ENCODE results near the gene GJA8.
"Not testable (repeated sequence)": the region's sequence is repeated elsewhere in the genome, so short reads cannot be mapped to it uniquely, and the experiment has no call there.

Gene GJA8

DNA sequence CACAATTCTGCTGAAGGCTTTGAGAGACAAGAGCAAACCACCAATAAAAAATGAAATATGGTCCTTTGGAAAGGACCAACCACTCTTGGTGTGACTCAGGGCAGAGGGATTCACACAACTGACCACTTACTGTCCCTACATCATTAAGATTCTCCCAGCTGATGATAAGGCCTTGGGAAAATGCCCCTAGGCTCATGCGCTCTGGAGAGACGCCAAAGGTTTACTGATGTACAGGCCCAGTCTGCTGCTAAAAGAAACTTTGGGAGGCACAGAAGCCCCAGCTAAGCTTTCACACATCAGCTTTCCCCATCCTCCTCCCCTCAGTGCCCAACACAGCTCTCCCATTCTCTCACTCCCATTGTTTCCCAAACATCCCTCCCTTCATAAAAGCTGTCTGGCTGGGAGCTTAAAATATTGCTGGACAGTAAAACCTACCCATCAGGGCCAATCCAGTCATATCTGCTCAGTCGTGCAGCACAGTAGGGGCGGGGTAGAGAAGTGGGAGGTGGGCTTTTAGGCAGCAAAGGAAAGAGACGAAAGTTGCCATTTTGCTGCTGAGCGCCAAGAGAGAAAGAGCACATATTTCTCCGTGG is at the start of gene GJA8:
TSS of gene GJA8 (plus strand) at position 543 of the 593 bp plus-strand sequence. CDS start 5,161 bp downstream, outside the sequence.
- no peak for DNase-seq

- DNase-seq, result no peak
Measured at GRCh38 chr1:147853391-147853790, 49.2 kb upstream of the GJA8 start.

DNA sequence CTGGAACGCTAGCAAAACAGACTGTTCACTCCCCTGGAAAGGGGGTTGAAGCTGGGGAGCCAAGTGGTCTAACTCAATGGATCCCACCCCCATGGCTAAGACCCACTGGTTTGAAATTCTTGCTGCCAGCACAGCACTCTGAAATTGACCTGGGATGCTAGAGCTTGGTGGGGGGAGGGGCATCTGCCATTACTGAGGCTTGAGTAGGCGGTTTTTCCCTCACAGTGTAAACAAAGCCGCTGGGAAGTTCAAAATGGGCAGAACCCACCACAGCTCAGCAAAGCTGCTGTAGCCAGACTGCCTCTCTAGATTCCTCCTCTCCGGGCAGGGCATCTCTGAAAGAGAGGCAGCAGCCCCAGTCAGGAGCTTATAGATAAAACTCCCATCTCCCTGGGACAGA is 47.6 kb upstream of the GJA8 start:
- not testable (repeated sequence) for DNase-seq

GRCh38 chr1:147855996-147856395 is 46.6 kb upstream of the GJA8 start:
- DNase-seq, result not testable (repeated sequence)

- not testable (repeated sequence) for DNase-seq
Measured at GRCh38 chr1:147867204-147867603, 35.4 kb upstream of the GJA8 start.

GRCh38 chr1:147878022-147878421 is 24.6 kb upstream of the GJA8 start:
- no peak for DNase-seq

DNA sequence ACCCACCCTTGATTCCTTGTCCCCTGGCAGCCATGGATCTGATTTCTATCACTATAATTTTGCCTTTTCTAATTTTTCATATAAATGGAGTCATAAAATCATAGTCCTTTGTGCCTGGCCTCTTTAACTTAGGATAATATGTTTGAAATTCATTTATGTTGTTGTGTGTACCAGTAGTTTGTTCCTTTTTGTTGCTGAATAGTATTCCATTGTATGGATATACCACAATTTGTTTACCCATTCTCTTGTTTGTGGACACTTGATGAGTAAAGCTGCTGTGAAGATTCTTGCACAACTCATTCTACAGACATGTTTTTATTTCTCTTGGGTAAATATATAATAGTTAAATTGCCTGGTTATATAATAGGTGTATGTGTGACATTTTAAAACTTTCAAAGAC is 22.7 kb upstream of the GJA8 start:
- DNase-seq, result no peak

DNA sequence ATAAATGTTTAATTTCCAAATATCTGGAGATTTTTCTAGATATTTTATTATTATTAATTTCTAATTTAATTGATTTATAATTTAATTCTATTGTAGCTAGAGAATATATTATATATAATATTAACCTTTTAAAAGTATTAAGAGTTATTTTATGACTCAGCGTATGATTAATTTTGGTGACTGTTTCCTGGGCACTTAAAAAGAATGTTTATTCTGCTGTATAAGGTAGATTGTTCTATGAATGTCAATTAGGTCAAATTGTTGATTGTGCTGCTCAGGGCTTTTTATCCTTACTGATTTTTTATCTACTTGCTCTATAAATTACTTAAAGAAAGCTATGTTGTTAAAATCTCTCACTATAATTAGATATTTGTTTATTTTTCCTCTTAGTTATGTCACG is 20.1 kb upstream of the GJA8 start:
- no peak for DNase-seq

GRCh38 chr1:147890177-147890790 is 12.3 kb upstream of the GJA8 start:
- peak; percentile 45 for DNase-seq

DNA sequence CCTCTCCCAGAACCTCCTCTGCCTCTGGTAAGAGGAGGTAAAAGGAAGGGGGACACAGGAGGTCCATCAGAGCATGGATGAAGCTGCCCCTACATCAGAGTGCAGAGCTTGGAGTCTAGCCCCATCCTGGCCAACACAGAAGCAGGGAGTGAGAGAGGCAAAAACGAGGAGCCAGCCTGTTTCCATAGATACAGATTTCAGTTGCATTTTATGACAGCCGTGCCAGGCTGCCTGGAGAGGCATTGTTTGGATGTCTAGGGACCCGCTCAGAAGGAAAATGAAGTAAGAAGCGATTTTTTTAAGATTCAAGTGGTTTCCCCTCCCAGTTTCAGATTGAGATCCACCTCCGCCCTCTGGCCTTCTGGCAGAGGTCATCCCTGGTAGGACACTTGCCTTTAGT is 11.5 kb upstream of the GJA8 start:
- DNase-seq, result no peak

GRCh38 chr1:147892216-147892615 is 10.4 kb upstream of the GJA8 start:
- no peak for DNase-seq

DNA sequence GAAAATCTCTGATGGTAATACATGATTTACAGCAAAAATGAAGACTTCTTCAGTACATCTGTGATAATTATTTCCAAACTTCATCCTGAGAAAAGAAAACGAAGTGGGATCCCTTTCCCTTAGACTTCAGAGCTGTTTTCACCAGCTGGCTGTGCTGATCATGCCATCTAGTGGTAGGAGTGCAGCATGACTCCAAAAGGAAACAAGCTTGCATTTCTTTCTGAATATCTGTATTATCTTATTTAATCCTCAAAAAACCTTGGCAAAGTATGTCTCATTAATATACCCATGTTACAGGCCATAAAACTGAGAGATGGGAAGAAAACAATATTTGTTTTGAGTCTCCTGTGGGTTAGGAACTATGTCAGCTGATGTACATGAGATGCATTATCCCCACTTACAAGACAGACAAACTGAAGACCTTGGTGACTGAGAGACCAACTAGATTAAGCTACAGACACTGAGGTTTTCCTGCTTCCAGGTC is 9.8 kb upstream of the GJA8 start:
- peak; percentile 49 for DNase-seq

GRCh38 chr1:147895123-147895522 is 7.5 kb upstream of the GJA8 start:
- no peak for DNase-seq

DNA sequence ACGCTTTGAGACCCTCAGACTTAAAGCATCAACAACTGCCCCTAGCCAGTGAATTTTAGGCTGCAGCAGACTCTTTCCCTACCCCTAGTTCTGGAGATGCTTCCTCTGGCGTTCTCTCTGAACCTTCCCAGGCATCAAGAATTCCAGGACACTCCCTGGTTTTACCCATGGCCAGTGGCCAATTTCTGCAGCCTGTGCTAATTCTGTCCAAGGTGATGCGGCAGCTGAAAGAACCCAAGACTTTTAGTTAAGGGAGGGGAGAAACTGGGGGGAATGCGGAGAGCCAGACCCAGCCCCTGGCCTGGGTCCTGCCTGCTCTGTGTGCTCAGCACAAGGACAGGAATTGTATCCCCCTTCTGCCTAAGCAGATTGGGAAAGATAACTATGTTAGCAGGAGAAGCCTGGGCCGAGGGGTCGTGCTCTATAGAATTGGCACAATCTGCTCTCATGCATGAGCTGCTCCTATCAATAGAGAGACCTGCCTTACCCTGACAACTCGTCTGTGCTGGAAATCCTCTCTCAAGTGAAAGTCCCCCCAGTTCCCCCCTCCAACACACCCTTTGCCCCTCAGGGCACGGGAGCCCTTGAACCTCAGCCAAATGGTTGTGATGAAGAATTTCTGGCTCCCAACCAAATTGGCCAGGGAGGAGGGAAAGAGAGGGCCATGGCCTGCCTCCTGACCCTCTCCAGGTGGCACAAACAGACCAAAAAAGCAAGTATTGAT is 5.4 kb upstream of the GJA8 start:
- peak; percentile 24 for DNase-seq

GRCh38 chr1:147897789-147898188 is 4.8 kb upstream of the GJA8 start:
- no peak for DNase-seq

GRCh38 chr1:147904726-147905125 is 2.1 kb downstream of the GJA8 start:
- DNase-seq, result no peak

DNA sequence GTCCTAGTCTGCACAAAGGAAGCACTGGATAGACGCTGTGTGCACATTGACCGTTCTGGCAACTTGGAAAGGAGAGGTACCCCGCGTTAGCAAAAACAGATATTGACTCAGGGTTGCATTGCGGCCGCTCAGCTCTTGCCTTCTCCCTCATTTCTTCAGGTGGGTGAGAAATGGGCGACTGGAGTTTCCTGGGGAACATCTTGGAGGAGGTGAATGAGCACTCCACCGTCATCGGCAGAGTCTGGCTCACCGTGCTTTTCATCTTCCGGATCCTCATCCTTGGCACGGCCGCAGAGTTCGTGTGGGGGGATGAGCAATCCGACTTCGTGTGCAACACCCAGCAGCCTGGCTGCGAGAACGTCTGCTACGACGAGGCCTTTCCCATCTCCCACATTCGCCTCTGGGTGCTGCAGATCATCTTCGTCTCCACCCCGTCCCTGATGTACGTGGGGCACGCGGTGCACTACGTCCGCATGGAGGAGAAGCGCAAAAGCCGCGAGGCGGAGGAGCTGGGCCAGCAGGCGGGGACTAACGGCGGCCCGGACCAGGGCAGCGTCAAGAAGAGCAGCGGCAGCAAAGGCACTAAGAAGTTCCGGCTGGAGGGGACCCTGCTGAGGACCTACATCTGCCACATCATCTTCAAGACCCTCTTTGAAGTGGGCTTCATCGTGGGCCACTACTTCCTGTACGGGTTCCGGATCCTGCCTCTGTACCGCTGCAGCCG is 5.4 kb downstream of the GJA8 start:
- DNase-seq, result no peak

GRCh38 chr1:147912553-147912952 is 10.0 kb downstream of the GJA8 start:
- DNase-seq, result no peak

GRCh38 chr1:147913362-147913942 is 10.9 kb downstream of the GJA8 start:
- DNase-seq, result no peak

GRCh38 chr1:147919896-147920295 is 17.3 kb downstream of the GJA8 start:
- DNase-seq, result no peak

GRCh38 chr1:147924813-147925212 is 22.2 kb downstream of the GJA8 start:
- no peak for DNase-seq

- not testable (repeated sequence) for DNase-seq
Measured at GRCh38 chr1:147927215-147927614, 24.6 kb downstream of the GJA8 start.

- not testable (repeated sequence) for DNase-seq
Measured at GRCh38 chr1:147927689-147928088, 25.1 kb downstream of the GJA8 start.
